Endothelial cell of umbilical vein (primary cell): ENCODE data around the gene ZNF384. TPM values are rescaled to one million over a fixed set of nuclear protein-coding genes. Genes with fewer than 3 reads are reported as not detected.
A peak's percentile ranks its signal among the peaks of the same experiment; 100 is the strongest.

Source experiments
- BruUV-seq: library from RNA; stranded (reverse); fragments of 400-500 nt; replicated peaks from 2 replicates; lab custom pipeline; 2021; lab: Mats Ljungman, UMichigan
- CTCF ChIA-PET: fragments of 300-600, 350-600 bp; sonication (Branson Sonifier 250); formaldehyde crosslinking; loops from one replicate; lab custom pipeline; 2021; ENCODE audit warnings: antibody characterized with exemption, inconsistent platforms; lab: Charles Lee
- POLR2A ChIA-PET: fragments of 300-600, 350-600 bp; sonication (Branson Sonifier 250); formaldehyde crosslinking; loops from one replicate; lab custom pipeline; 2021; ENCODE audit warnings: antibody characterized with exemption, inconsistent platforms; lab: Charles Lee
- DNase-seq: peaks from one replicate; pipeline ENCODE4 v3.0.0-alpha.2; 2011; ENCODE audit warnings: low read depth, low spot score
- FAIRE-seq: peaks from 2 replicates; lab custom pipeline; 2011; peaks lifted over from hg19 to GRCh38; lab: Jason Lieb, UNC
- H2AFZ ChIP-seq: 2 replicates; pipeline ENCODE4 v1.6.0; 2012; ENCODE audit warnings: low read depth, low read length, control low read depth, inconsistent platforms
- H3K27ac ChIP-seq: 2 replicates; pipeline ENCODE4 v1.5.1; 2011; ENCODE audit warnings: low read depth, mild to moderate bottlenecking, control low read depth, low read length, moderate library complexity; ENCODE audit not compliant: insufficient read depth
- H3K27me3 ChIP-seq, 2 experiments: 2 replicates each; pipeline versions ENCODE4 v1.6.0 to v1.6.1; 2011; ENCODE audit warnings: low read length in 2 of 2, mixed read lengths in 1 of 2; ENCODE audit not compliant: control insufficient read depth in 2 of 2, insufficient read depth in 2 of 2
- H3K36me3 ChIP-seq, 2 experiments: 2 replicates in 1 of 2; 3 replicates in 1 of 2; pipeline ENCODE4 v1.5.1; 2011; ENCODE audit warnings: low read length in 2 of 2, mild to moderate bottlenecking in 1 of 2, moderate library complexity in 1 of 2; ENCODE audit not compliant: control insufficient read depth in 2 of 2, insufficient read depth in 2 of 2; ENCODE audit errors: extremely low read depth in 1 of 2
- H3K4me1 ChIP-seq: 3 replicates; pipeline ENCODE4 v1.5.1; 2011; ENCODE audit warnings: mild to moderate bottlenecking, low read length; ENCODE audit not compliant: control insufficient read depth, insufficient read depth; ENCODE audit errors: extremely low read depth
- H3K4me2 ChIP-seq: 2 replicates; pipeline ENCODE4 v1.6.1; 2011; ENCODE audit warnings: low read length, control low read depth, mixed read lengths; ENCODE audit not compliant: insufficient read depth
- H3K4me3 ChIP-seq, 3 experiments: fragments of 200-600 bp in 1 of 3; sonication (generic), shearing (Covaris generic) in 1 of 3; replicated peaks in 1 of 3; 2 replicates each; pipeline ENCODE4 v1.5.1; 2011 to 2016; ENCODE audit warnings: control low read depth in 3 of 3, low read length in 3 of 3, mild to moderate bottlenecking in 2 of 3, inconsistent platforms in 1 of 3, low read depth in 1 of 3, moderate library complexity in 1 of 3; ENCODE audit not compliant: insufficient read depth in 1 of 3
- H3K79me2 ChIP-seq: 2 replicates; pipeline ENCODE4 v1.6.0; 2012; ENCODE audit warnings: low read length, inconsistent platforms; ENCODE audit not compliant: control insufficient read depth, insufficient read depth
- H3K9ac ChIP-seq: replicated peaks from 2 replicates; pipeline ENCODE3; 2011; ENCODE audit warnings: low read length, control low read depth; ENCODE audit not compliant: insufficient read depth; ENCODE audit errors: extremely low read depth
- H3K9me1 ChIP-seq: replicated peaks from 3 replicates; pipeline ENCODE4 v1.6.0; 2011; ENCODE audit warnings: mild to moderate bottlenecking, low read length; ENCODE audit not compliant: control insufficient read depth, insufficient read depth; ENCODE audit errors: extremely low read depth
- H3K9me3 ChIP-seq: replicated peaks from 2 replicates; pipeline ENCODE4 v1.5.1; 2012; ENCODE audit warnings: low read length, inconsistent platforms; ENCODE audit not compliant: control insufficient read depth, insufficient read depth
- H4K20me1 ChIP-seq: replicated peaks from 2 replicates; pipeline ENCODE3; 2011; ENCODE audit warnings: mild to moderate bottlenecking, low read length; ENCODE audit not compliant: control insufficient read depth, insufficient read depth; ENCODE audit errors: extremely low read depth
- CTCF ChIP-seq, 2 donors: IDR thresholded peaks; 1 replicate in 1 of 2; 2 replicates in 1 of 2; pipeline ENCODE4 v1.5.1; 2011; ENCODE audit warnings: low read length in 2 of 2, mild to moderate bottlenecking in 2 of 2, moderate library complexity in 2 of 2, control low read depth in 1 of 2, inconsistent platforms in 1 of 2, low read depth in 1 of 2; ENCODE audit not compliant: insufficient read depth in 1 of 2; ENCODE audit errors: extremely low read depth in 1 of 2
- EZH2 ChIP-seq: IDR thresholded peaks from 2 replicates; pipeline ENCODE4 v1.6.1; 2012; ENCODE audit warnings: borderline replicate concordance, low read depth, mild to moderate bottlenecking, moderate library complexity, low read length, inconsistent platforms; ENCODE audit not compliant: severe bottlenecking
- FOS ChIP-seq: IDR thresholded peaks from 2 replicates; pipeline ENCODE4 v1.6.1; 2011; ENCODE audit warnings: mild to moderate bottlenecking, low read length, moderate library complexity, borderline replicate concordance; ENCODE audit not compliant: insufficient read depth
- GATA2 ChIP-seq: IDR thresholded peaks from 2 replicates; pipeline ENCODE4 v1.7.0; 2011; ENCODE audit warnings: low read depth, mild to moderate bottlenecking, moderate library complexity, mixed read lengths, low read length; ENCODE audit not compliant: insufficient read length, insufficient read depth
- MAX ChIP-seq: IDR thresholded peaks from 2 replicates; pipeline ENCODE4 v1.6.1; 2011; ENCODE audit not compliant: insufficient read depth, insufficient read length
- MYC ChIP-seq: IDR thresholded peaks from one replicate; pipeline ENCODE4 v1.6.1; 2011; ENCODE audit warnings: mild to moderate bottlenecking, low read depth, low read length
- POLR2A ChIP-seq: IDR thresholded peaks from 2 replicates; pipeline ENCODE4 v1.6.1; 2012; ENCODE audit warnings: low read depth, mild to moderate bottlenecking, control low read depth, low read length
- POLR2AphosphoS5 ChIP-seq: IDR thresholded peaks from 2 replicates; pipeline ENCODE4 v1.6.1; 2012; ENCODE audit warnings: low read depth, mild to moderate bottlenecking, control low read depth, low read length, moderate library complexity; ENCODE audit not compliant: insufficient read depth
- dilution Hi-C: fragments of 300-500 bp; cut with MboI; formaldehyde crosslinking; loops from one replicate; pipeline ENCODE4 v1.15.0; 2019; ENCODE audit warnings: low sequenced_read_pairs; ENCODE audit not compliant: extremely low pct_ligation_motif_present
- intact Hi-C: fragments of 100-400 bp; cut with micrococcal nuclease; formaldehyde crosslinking; loops from one replicate; pipeline ENCODE4 v1.10.0; 2022
- polyA plus RNA-seq, 4 experiments: library from polyadenylated mRNA; depleted of rRNA in 3 of 4; stranded (reverse) in 3 of 4; unstranded in 1 of 4; fragments of >200 nt; gene quantifications; 2 replicates each; pipeline versions ENCODE4 v1.2.1 to v1.2.3, GENCODE V29; 2011 to 2012; ENCODE audit warnings: missing spikeins in 1 of 4
- total RNA-seq: library from RNA; stranded (reverse); gene quantifications from 2 replicates; pipeline ENCODE4 v1.2.3, GENCODE V29; 2021

The ZNF384 gene
- total and polyA plus RNA-seq, 2 donors (not counting 3 experiments of a cell fraction or from before 2014, with no cell fraction given): 52.8 to 58.3 TPM

GRCh38 chr12:6697584-6698351, 8.6 kb upstream of the ZNF384 start:
- H3K36me3 ChIP-seq: no peaks in the 10 kb centered on the region
- BruUV-seq: no TSS peak
- dilution Hi-C loops (no loop called here), intact Hi-C loops (loop anchor here (1.0 to 5.0 kb wide), 3 partner anchors 80 to 145 kb away; no protein-coding TSS in a partner anchor)
- H3K27me3 ChIP-seq: peaks cover 28 to 42% of the 10 kb centered on the region in 2 experiments
- H3K79me2 ChIP-seq: no peaks in the 10 kb centered on the region
- peaks cover 4% of the 10 kb centered on the region for H3K4me1 ChIP-seq
- DNase-seq: peak; percentile 58
- no peaks in the 10 kb centered on the region for H4K20me1 ChIP-seq
- no peaks in the 10 kb centered on the region for H3K9me1 ChIP-seq
- no peak overlapping the region for H3K27ac ChIP-seq
- TF ChIP-seq CTCF (IDR thresholded peaks at IDR 0.05; ENCODE audit: extremely low read depth in 1 of 2, insufficient read depth in 1 of 2, low read depth in 1 of 2, low read length in 2 of 2) (peak; percentile 74 to 80), FOS (no peak), MAX (no peak), POLR2AphosphoS5 (no peak), MYC (no peak), EZH2 (peak; percentile 50), POLR2A (no peak), GATA2 (no peak)
- no peak overlapping the region for H3K4me3 ChIP-seq
- H3K9me3 ChIP-seq: no peaks in the 10 kb centered on the region
- H3K9ac ChIP-seq: no peak overlapping the region
- peak; percentile 98 for FAIRE-seq
- H3K4me2 ChIP-seq: no peak overlapping the region
- CTCF ChIA-PET: interaction anchor here (0.9 to 4.8 kb wide), 15 partner anchors 8 to 146 kb away, joined by 3 to 63 read pairs (median 6); partner anchors contain the start of genes COPS7A and ZNF384
- POLR2A ChIA-PET: no interaction called here
- H2AFZ ChIP-seq: no peak overlapping the region
